ENCODE data around the gene MUC2. TPM values are rescaled to one million over a fixed set of nuclear protein-coding genes. Genes with fewer than 3 reads are reported as not detected.

Gene MUC2
- total and polyA plus RNA-seq, 2 of the 13 experiments (the other 11 are each of a cell fraction or from before 2014, with no cell fraction given), result not detected

- no peak for TF ChIP-seq ZNF138 (CRISPR knock-in tag; IDR thresholded peaks at IDR 0.05; ENCODE audit: low read depth)
Observed at GRCh38 chr11:1123970-1124369, 49.3 kb downstream of the MUC2 start (continued).

Other genes with a start within 250 kb of the MUC2 start
- gene CRACR2B, start 247.0 kb upstream of the MUC2 start, total RNA-seq (2016; rRNA removed; fragmentation: Illumina TruSeq; extraction: Trizol), result 8.9 and 14.9 TPM in 2 replicates
- gene CRACR2B, start 247.0 kb upstream of the MUC2 start, polyA plus RNA-seq (2011; rRNA removed), result 21.0 and 27.7 TPM in 2 replicates
- 54.0 and 125 TPM in 2 replicates for gene CD151, start 241.9 kb upstream of the MUC2 start, total RNA-seq (2016; rRNA removed; fragmentation: Illumina TruSeq; extraction: Trizol)
- gene CD151, start 241.9 kb upstream of the MUC2 start, polyA plus RNA-seq (2011; rRNA removed), result 197 and 287 TPM in 2 replicates
- gene POLR2L, start 232.3 kb upstream of the MUC2 start, total RNA-seq (2016; rRNA removed; fragmentation: Illumina TruSeq; extraction: Trizol), result 114 and 146 TPM in 2 replicates
- 104 and 115 TPM in 2 replicates for gene POLR2L, start 232.3 kb upstream of the MUC2 start, polyA plus RNA-seq (2011; rRNA removed)
- gene TSPAN4, start 232.0 kb upstream of the MUC2 start, total RNA-seq (2016; rRNA removed; fragmentation: Illumina TruSeq; extraction: Trizol), result 13.2 and 31.7 TPM in 2 replicates
- 68.3 and 88.5 TPM in 2 replicates for gene TSPAN4, start 232.0 kb upstream of the MUC2 start, polyA plus RNA-seq (2011; rRNA removed)
- 39.6 and 65.1 TPM in 2 replicates for gene CHID1, start 164.1 kb upstream of the MUC2 start, total RNA-seq (2016; rRNA removed; fragmentation: Illumina TruSeq; extraction: Trizol)
- gene CHID1, start 164.1 kb upstream of the MUC2 start, polyA plus RNA-seq (2011; rRNA removed), result 93.6 and 102 TPM in 2 replicates
- gene AP2A2, start 149.0 kb upstream of the MUC2 start, total RNA-seq (2016; rRNA removed; fragmentation: Illumina TruSeq; extraction: Trizol), result 25.7 and 25.9 TPM in 2 replicates
- gene AP2A2, start 149.0 kb upstream of the MUC2 start, polyA plus RNA-seq (2011; rRNA removed), result 74.5 and 75.7 TPM in 2 replicates
- not detected in 2 replicates for gene MUC6, start 38.2 kb upstream of the MUC2 start, total RNA-seq (2016; rRNA removed; fragmentation: Illumina TruSeq; extraction: Trizol)
- gene MUC6, start 38.2 kb upstream of the MUC2 start, polyA plus RNA-seq (2011; rRNA removed), result not detected in 2 replicates
- gene MUC5AC, start 83.1 kb downstream of the MUC2 start, total RNA-seq (2016; rRNA removed; fragmentation: Illumina TruSeq; extraction: Trizol), result not detected in 2 replicates
- under 0.01 TPM in 2 replicates for gene MUC5AC, start 83.1 kb downstream of the MUC2 start, polyA plus RNA-seq (2011; rRNA removed)
- not detected in 2 replicates for gene MUC5B, start 148.2 kb downstream of the MUC2 start, total RNA-seq (2016; rRNA removed; fragmentation: Illumina TruSeq; extraction: Trizol)
- 0.01 and 0.05 TPM in 2 replicates for gene MUC5B, start 148.2 kb downstream of the MUC2 start, polyA plus RNA-seq (2011; rRNA removed)
- gene TOLLIP, start 234.8 kb downstream of the MUC2 start, total RNA-seq (2016; rRNA removed; fragmentation: Illumina TruSeq; extraction: Trizol), result 19.4 and 25.9 TPM in 2 replicates
- 44.2 and 47.5 TPM in 2 replicates for gene TOLLIP, start 234.8 kb downstream of the MUC2 start, polyA plus RNA-seq (2011; rRNA removed)

Data from HepG2 (cell line).